ENCODE results near the gene ANKRD13D.

The ANKRD13D gene

DNA sequence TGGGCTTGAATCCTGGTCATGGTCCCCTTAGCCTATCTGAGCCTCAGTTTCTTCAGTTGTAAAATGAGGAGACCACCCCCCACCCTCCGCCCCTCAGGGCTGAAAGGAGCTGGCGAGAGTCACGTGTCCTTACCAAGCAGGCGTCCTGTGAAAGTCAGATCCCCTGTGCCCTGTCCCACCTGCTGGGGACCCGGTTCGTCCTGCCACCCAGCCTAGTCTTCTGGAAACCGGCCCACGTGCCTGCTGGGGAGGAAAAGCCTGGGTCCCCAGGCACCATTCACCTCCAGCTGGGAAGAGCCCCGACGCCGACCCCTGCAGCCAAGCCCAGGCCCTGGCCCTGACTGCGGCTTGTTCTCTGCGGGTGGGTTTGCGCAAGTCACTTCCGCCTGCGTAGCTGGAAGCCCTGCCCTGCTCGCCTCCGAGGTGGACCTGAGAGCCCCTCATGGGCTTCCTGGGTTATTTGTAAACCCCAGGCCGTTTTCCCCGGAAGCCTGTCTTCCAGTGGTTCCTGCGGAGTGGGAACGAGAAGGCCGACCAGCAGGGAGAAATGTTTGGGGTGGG lies 13.5 kb downstream of the ANKRD13D start:
- peak; percentile 56 for DNase-seq (ENCODE audit: low read depth, low spot score)

- no peak for DNase-seq (ENCODE audit: low read depth, low spot score)
Observed at GRCh38 chr11:67303132-67303834, 14.2 kb downstream of the ANKRD13D start, which contains the start of gene SSH3. Gene SSH3 (plus strand): TSS chr11:67303530. CDS start chr11:67303626, 96 bp downstream.

DNA sequence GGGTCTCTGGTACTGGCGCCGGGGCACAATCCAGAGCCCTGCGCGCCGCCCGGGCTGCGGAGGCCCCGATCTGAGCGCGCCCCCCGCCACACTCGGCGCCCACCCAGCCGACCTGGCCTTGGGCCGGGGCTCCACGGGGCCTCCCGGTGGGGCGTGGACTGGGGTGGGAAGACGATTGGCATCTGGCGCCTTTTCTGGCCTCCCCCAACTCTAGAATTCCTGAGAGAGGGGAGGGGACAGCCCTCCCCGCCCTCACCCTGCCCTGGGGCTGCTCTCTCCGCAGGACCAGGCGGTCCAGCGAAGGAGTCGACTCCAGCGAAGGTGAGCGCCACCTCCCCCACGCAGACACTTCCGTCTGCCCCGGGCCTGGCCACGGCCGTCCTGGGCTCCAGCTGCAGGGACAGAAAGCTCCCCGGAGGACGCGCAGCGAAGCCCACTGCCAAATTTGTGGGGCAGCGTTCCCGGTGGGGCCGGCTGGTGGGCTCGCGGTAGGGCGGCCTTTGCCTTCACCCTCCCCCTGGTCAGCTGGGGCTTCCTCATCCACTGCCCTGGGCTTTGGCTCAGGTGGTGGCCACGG lies 14.8 kb downstream of the ANKRD13D start:
- DNase-seq (ENCODE audit: low read depth, low spot score), result no peak

- no peak for DNase-seq (ENCODE audit: low read depth, low spot score)
Observed at GRCh38 chr11:67304511-67305113, 15.5 kb downstream of the ANKRD13D start.

GRCh38 chr11:67306769-67307544 lies 17.9 kb downstream of the ANKRD13D start:
- DNase-seq (ENCODE audit: low read depth, low spot score), result no peak

DNA sequence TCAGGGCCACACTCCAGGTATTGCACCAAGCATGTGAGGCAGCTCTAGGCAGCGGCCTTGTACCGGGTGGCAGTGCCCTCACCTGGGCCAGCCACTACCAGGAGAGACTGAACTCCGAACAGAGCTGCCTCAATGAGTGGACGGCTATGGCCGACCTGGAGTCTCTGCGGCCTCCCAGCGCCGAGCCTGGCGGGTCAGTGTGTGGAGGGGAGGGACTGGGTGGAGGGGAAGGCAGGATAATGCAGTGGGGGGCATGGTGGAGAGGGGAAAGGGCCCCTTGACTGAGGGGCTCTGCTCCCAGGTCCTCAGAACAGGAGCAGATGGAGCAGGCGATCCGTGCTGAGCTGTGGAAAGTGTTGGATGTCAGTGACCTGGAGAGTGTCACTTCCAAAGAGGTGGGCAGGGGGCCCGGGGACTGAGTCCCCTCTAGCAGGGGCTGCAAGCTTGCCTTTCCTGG lies 18.5 kb downstream of the ANKRD13D start:
- no peak for DNase-seq (ENCODE audit: low read depth, low spot score)

DNA sequence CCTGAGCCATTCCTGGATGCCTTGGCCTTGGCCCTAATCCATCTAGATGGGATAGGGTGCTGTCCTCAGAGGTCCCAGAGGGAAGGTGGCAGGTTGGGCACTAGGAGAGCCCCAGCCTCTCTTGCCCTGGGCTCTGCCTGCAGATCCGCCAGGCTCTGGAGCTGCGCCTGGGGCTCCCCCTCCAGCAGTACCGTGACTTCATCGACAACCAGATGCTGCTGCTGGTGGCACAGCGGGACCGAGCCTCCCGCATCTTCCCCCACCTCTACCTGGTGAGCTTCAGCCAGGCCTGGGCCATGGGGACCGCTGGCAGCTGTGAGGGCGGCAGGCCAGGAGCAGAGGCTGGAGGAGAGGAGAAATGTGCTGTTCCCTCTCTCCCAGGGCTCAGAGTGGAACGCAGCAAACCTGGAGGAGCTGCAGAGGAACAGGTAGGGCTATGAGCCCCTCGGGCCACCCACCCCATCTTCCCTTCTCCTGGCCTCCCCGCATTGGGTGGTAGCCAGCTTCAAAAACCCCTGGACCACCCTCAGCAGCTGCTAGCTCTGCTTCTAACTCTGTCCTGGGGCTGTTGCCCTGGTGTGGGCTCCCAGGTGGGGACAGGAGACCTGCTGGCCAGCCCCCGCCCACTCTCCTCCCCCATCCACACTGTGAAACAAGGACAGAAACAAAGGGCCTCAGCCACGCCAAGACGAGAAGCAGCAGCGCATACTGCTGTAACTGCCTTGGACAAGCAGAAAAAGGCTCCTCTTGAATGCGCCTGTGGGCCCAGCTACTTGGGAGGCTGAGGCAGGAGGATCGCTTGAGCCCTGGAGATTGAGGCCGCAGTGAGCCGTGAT lies 19.1 kb downstream of the ANKRD13D start:
- no peak for DNase-seq (ENCODE audit: low read depth, low spot score)

DNA sequence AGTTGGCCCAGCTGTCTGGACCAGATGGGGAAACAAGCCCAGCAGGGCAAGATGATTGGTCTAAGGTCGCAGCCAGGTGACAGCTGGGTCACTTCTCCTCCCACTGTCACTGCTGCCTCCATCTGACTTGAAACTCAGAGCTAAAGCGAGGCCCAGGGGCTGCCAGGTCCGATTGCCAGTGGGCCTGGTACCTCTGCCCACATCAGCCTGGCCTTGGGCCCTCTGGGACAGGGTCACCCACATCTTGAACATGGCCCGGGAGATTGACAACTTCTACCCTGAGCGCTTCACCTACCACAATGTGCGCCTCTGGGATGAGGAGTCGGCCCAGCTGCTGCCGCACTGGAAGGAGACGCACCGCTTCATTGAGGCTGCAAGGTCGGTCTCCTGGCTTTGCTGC lies 20.1 kb downstream of the ANKRD13D start:
- no peak for DNase-seq (ENCODE audit: low read depth, low spot score)

DNA sequence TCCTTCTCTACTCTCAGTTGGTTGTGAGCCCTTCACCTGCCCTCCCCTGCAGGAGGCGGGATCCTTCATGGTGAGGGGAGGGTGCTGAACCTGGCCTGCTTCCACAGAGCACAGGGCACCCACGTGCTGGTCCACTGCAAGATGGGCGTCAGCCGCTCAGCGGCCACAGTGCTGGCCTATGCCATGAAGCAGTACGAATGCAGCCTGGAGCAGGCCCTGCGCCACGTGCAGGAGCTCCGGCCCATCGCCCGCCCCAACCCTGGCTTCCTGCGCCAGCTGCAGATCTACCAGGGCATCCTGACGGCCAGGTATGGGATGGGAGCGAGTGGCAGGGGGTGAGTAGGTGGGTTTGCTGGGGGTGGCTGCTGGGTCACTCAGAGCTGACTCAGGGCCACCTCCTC lies 20.6 kb downstream of the ANKRD13D start:
- DNase-seq (ENCODE audit: low read depth, low spot score), result no peak

- no peak for DNase-seq (ENCODE audit: low read depth, low spot score)
Observed at GRCh38 chr11:67310246-67311050, 21.3 kb downstream of the ANKRD13D start.

DNA sequence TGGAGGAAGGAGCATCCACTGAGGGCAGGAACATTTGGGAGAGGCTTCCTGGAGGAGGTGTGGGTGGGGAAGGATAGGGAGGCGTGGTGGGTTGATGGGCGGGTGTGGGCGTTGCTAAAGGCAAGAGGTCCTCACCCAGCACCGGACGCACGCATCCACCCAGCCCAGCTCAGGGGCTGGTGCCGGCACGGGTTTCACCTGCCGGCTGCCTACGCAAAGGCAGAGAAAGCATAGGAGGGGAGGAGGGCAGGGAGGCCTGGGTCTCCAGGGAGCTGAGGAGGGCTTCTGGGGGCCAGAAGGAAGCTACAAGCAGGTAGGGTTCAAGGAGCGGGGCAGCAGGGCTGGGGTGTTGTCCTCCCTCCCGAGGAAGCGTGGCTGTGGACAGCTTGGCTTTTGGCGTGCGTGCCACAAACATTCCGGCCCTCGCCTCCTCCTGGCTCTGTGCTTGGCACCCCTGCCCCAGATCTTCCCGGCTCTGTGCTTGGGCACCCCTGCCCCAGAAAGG lies 22.0 kb downstream of the ANKRD13D start:
- DNase-seq (ENCODE audit: low read depth, low spot score), result no peak

- DNase-seq (ENCODE audit: low read depth, low spot score), result no peak
Observed at GRCh38 chr11:67311556-67312082, 22.5 kb downstream of the ANKRD13D start.

- no peak for DNase-seq (ENCODE audit: low read depth, low spot score)
Observed at GRCh38 chr11:67312187-67313021, 23.3 kb downstream of the ANKRD13D start.

GRCh38 chr11:67313125-67313890 lies 24.2 kb downstream of the ANKRD13D start:
- no peak for DNase-seq (ENCODE audit: low read depth, low spot score)

- DNase-seq (ENCODE audit: low read depth, low spot score), result no peak
Observed at GRCh38 chr11:67314218-67314617, 25.1 kb downstream of the ANKRD13D start.

DNA sequence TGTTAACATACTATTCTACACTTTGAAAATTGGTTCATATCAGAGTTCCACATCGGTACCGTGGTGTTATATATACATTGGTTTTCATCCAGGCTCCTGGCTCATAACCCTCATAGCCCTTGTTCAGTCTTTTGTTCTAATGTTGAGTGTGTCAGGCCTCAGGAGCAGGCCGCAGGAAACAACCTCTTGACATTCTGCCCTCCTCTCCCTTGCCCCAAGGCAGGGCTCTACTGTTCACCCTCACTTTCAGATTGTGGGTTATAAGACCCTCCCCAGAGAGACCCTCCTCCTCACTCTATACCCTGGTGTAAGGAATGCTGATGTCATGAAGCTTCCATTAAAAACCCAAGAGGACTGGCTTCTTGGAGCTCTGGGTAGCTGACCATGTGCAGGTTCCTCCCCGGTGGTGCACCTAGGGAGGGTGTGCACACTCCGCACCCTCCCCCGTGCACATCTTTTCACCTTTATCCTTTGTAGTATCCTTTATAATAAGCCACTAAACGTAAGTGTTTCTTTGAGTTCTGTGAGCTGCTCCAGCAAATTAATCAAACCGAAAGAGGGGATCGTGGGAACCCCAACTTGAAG lies 26.3 kb downstream of the ANKRD13D start:
- DNase-seq (ENCODE audit: low read depth, low spot score), result no peak

- DNase-seq (ENCODE audit: low read depth, low spot score), result no peak
Observed at GRCh38 chr11:67316882-67317204, 27.7 kb downstream of the ANKRD13D start.

Data from smooth muscle cell of the brain vasculature (primary cell).